OCI-LY7 (cell line): ENCODE measurements around the gene G6PC3.

Source experiments
- EZH2phosphoT487 ChIP-seq: fragments of 200-600 bp; sonication (generic); IDR thresholded peaks from 2 replicates; pipeline ENCODE4 v1.6.1; 2018; ENCODE audit warnings: low read depth, borderline replicate concordance, mild to moderate bottlenecking, mixed run types, antibody characterized with exemption, low read length, moderate library complexity, mixed read lengths
- TF ChIP-seq, protein P1 (sequence below): fragments of 200-600 bp; sonication (generic); conservative IDR thresholded peaks from 2 replicates; pipeline ENCODE4 v1.5.1; 2014; ENCODE audit warnings: mild to moderate bottlenecking, antibody characterized with exemption, low read length, moderate library complexity, mixed read lengths

- TF ChIP-seq, protein P1, sequence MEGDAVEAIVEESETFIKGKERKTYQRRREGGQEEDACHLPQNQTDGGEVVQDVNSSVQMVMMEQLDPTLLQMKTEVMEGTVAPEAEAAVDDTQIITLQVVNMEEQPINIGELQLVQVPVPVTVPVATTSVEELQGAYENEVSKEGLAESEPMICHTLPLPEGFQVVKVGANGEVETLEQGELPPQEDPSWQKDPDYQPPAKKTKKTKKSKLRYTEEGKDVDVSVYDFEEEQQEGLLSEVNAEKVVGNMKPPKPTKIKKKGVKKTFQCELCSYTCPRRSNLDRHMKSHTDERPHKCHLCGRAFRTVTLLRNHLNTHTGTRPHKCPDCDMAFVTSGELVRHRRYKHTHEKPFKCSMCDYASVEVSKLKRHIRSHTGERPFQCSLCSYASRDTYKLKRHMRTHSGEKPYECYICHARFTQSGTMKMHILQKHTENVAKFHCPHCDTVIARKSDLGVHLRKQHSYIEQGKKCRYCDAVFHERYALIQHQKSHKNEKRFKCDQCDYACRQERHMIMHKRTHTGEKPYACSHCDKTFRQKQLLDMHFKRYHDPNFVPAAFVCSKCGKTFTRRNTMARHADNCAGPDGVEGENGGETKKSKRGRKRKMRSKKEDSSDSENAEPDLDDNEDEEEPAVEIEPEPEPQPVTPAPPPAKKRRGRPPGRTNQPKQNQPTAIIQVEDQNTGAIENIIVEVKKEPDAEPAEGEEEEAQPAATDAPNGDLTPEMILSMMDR: no peak
- TF ChIP-seq EZH2phosphoT487: no peak
Measured at GRCh38 chr17:44074231-44074910, 3.8 kb downstream of the G6PC3 start.
